CD4-positive, CD25-positive, alpha-beta regulatory T cell (primary cell): Measurements from ENCODE around the gene ZRANB1. TPM values are rescaled to one million over a fixed set of nuclear protein-coding genes. Genes with fewer than 3 reads are reported as not detected.

Experiments
- ATAC-seq, 2 donors: fragments of 150-1000 bp; cut with Tn5 transposase; one replicate each; pipeline ENCODE4 v1.10.0; 2021; ENCODE audit warnings: low read depth in 2 of 2, moderate number of reproducible peaks in 2 of 2, moderate library complexity in 1 of 2
- DNase-seq, 3 donors: peaks; one replicate each; pipeline versions ENCODE4 v3.0.0 to v3.0.0-alpha.2; 2012 to 2022; ENCODE audit warnings: mixed read lengths in 1 of 3
- H3K27ac ChIP-seq: one replicate; pipeline ENCODE4 v1.7.0; 2013; ENCODE audit warnings: mild to moderate bottlenecking, low read length; ENCODE audit not compliant: insufficient read depth, poor library complexity, severe bottlenecking
- H3K27me3 ChIP-seq: one replicate; pipeline ENCODE4 v1.7.0; 2013; ENCODE audit warnings: low read length; ENCODE audit not compliant: control insufficient read depth, insufficient read depth
- H3K36me3 ChIP-seq: one replicate; pipeline ENCODE4 v1.7.0; 2013; ENCODE audit warnings: mild to moderate bottlenecking, low read length, moderate library complexity; ENCODE audit not compliant: control insufficient read depth, insufficient read depth
- H3K4me1 ChIP-seq: 2 replicates; pipeline ENCODE4 v1.7.0; 2013; ENCODE audit warnings: mild to moderate bottlenecking, low read length; ENCODE audit not compliant: insufficient read depth, control insufficient read depth, poor library complexity, severe bottlenecking
- H3K4me3 ChIP-seq: one replicate; pipeline ENCODE4 v1.7.0; 2013; ENCODE audit warnings: low read depth, mild to moderate bottlenecking, low read length, moderate library complexity
- H3K9me3 ChIP-seq, 2 experiments: 1 replicate in 1 of 2; 2 replicates in 1 of 2; pipeline ENCODE4 v1.7.0; 2013; ENCODE audit warnings: low read length in 2 of 2, mild to moderate bottlenecking in 1 of 2, moderate library complexity in 1 of 2; ENCODE audit not compliant: control insufficient read depth in 2 of 2
- H3K27ac Mint-ChIP-seq, 3 donors: one replicate each; pipeline ENCODE4 v1.8.0; 2020 to 2022; ENCODE audit warnings: mild to moderate bottlenecking in 3 of 3, mixed read lengths in 3 of 3, moderate library complexity in 2 of 3
- H3K27me3 Mint-ChIP-seq: one replicate; pipeline ENCODE4 v1.8.0; 2022; ENCODE audit warnings: mild to moderate bottlenecking, mixed read lengths
- H3K36me3 Mint-ChIP-seq: one replicate; pipeline ENCODE4 v1.8.0; 2020; ENCODE audit warnings: mixed read lengths
- H3K4me1 Mint-ChIP-seq, 4 donors: one replicate each; pipeline ENCODE4 v1.8.0; 2020 to 2022; ENCODE audit warnings: mixed read lengths in 4 of 4, mild to moderate bottlenecking in 1 of 4
- H3K4me3 Mint-ChIP-seq, 4 donors: one replicate each; pipeline ENCODE4 v1.8.0; 2020 to 2022; ENCODE audit warnings: mild to moderate bottlenecking in 4 of 4, mixed read lengths in 4 of 4, moderate library complexity in 3 of 4
- H3K9me3 Mint-ChIP-seq, 7 donors: one replicate each; pipeline ENCODE4 v1.8.0; 2020 to 2022; ENCODE audit warnings: mixed read lengths in 7 of 7, mild to moderate bottlenecking in 3 of 7, moderate library complexity in 2 of 7
- polyA plus RNA-seq, 4 donors: library from polyadenylated mRNA; unstranded; fragments of 300-500 nt; fragmentation: Illumina TruSeq; gene quantifications; one replicate each; pipeline ENCODE4 v1.2.3, GENCODE V29; 2021
- total RNA-seq: library from RNA; stranded (reverse); gene quantifications from one replicate; pipeline ENCODE4 v1.2.3, GENCODE V29; 2022

Gene ZRANB1
- total and polyA plus RNA-seq, 5 donors from 2014 or later: 6.6 to 27.8 (median 6.9) TPM

- no peak for ATAC-seq
- Histone ChIP-seq H3K27ac (no peak overlapping the region), H3K27me3 (no peaks in the 10 kb centered on the region), H3K4me3 (no peak overlapping the region), H3K9me3 (no peaks in the 10 kb centered on the region), H3K4me1 (peaks cover 2% of the 10 kb centered on the region), H3K36me3 (no peaks in the 10 kb centered on the region)
- H3K9me3 Mint-ChIP-seq: peaks cover 0 to 4% (median 0%) of the 10 kb centered on the region in 7 donors
- H3K4me1 Mint-ChIP-seq: no peaks in the 10 kb centered on the region
- peak in 1 of 3 donors; percentile 16 for DNase-seq
- no peak overlapping the region for H3K4me3 Mint-ChIP-seq
- peaks cover 5% of the 10 kb centered on the region for H3K27me3 Mint-ChIP-seq
- no peak overlapping the region for H3K27ac Mint-ChIP-seq
- H3K36me3 Mint-ChIP-seq: no peaks in the 10 kb centered on the region
Observed at GRCh38 chr10:125015356-125015944, 73.5 kb downstream of the ZRANB1 start.

DNA sequence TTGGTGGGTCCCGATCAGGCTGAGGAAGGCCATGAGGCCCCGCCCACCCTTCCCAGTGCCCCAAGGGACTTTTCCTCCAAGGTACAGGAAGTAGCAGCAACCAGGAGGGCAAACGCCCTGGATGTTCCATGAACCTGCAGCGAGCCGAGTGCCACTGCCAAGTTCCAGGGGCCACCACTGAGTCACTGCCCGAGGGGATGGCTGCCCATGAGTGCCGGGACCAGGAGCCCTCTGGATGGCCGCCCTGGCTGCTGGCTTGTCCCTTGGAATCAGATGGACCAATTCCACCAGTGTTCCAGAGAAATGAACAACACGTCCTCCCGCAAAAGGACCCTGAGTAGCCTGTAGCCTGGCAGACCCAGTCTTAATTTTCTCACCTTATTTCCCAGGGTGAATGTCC lies 74.2 kb downstream of the ZRANB1 start:
- Mint-ChIP-seq H3K9me3 (peaks cover 0 to 5% (median 0%) of the 10 kb centered on the region in 7 donors), H3K4me1 (no peaks in the 10 kb centered on the region), H3K4me3 (no peak overlapping the region), H3K27ac (no peak overlapping the region), H3K36me3 (no peaks in the 10 kb centered on the region), H3K27me3 (peaks cover 5% of the 10 kb centered on the region)
- DNase-seq: no peak
- Histone ChIP-seq H3K36me3 (no peaks in the 10 kb centered on the region), H3K9me3 (no peaks in the 10 kb centered on the region), H3K4me1 (peaks cover 2% of the 10 kb centered on the region), H3K27me3 (no peaks in the 10 kb centered on the region), H3K4me3 (no peak overlapping the region), H3K27ac (no peak overlapping the region)
- no peak for ATAC-seq

GRCh38 chr10:125016611-125017202 lies 74.8 kb downstream of the ZRANB1 start:
- no peaks in the 10 kb centered on the region for H3K9me3 ChIP-seq
- ATAC-seq: no peak
- H3K27me3 Mint-ChIP-seq: peaks cover 5% of the 10 kb centered on the region
- H3K4me3 ChIP-seq: no peak overlapping the region
- no peaks in the 10 kb centered on the region for H3K36me3 ChIP-seq
- peaks cover 2% of the 10 kb centered on the region for H3K4me1 ChIP-seq
- no peaks in the 10 kb centered on the region for H3K4me1 Mint-ChIP-seq
- H3K27ac ChIP-seq: no peak overlapping the region
- H3K4me3 Mint-ChIP-seq: no peak overlapping the region
- H3K36me3 Mint-ChIP-seq: no peaks in the 10 kb centered on the region
- H3K27me3 ChIP-seq: no peaks in the 10 kb centered on the region
- DNase-seq: no peak
- no peak overlapping the region for H3K27ac Mint-ChIP-seq
- H3K9me3 Mint-ChIP-seq: peaks cover 0 to 6% (median 0%) of the 10 kb centered on the region in 7 donors

DNA sequence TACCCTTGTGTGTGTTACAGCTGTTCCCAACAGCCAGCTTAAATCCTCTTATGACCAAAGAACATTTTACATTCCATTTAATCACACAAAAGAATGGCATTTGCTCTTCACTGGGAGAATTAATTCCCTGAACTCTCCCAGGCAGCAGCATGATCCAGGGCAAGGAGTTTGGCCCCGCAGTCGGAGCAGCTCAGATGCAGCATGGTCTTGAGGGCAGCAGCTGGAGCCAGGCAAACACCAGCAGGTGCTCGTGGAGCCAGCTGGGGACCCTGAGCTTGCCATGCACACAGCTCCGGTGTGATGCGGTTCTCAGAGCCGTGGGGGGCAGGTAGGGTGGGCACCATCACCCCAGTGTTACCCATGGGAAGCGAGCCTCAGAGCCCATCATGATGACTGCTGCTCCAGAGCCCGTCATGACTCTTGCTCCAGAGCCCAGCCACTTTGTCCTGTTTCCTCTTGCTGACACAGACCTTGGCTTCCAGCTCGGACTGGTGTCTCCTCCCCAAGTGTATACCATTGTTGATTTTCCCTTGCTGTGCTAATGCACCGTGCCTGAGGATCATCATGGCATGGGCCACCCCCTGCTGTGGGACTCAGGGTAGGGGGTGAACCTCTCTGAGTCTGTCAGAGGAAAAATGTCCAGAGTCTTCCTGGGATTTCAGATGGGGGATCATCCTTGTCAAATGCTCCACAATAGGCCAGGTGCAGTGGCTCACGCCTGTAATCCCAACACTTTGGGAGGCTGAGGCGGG lies 75.8 kb downstream of the ZRANB1 start:
- H3K36me3 ChIP-seq: no peaks in the 10 kb centered on the region
- H3K27ac Mint-ChIP-seq: no peak overlapping the region
- H3K4me1 Mint-ChIP-seq: no peaks in the 10 kb centered on the region
- peaks cover 2% of the 10 kb centered on the region for H3K4me1 ChIP-seq
- no peak for DNase-seq
- H3K27me3 Mint-ChIP-seq: peaks cover 6% of the 10 kb centered on the region
- ATAC-seq: no peak
- H3K4me3 Mint-ChIP-seq: no peak overlapping the region
- peaks cover 0 to 6% (median 0%) of the 10 kb centered on the region in 7 donors for H3K9me3 Mint-ChIP-seq
- no peaks in the 10 kb centered on the region for H3K9me3 ChIP-seq
- H3K27ac ChIP-seq: no peak overlapping the region
- H3K27me3 ChIP-seq: no peaks in the 10 kb centered on the region
- H3K36me3 Mint-ChIP-seq: no peaks in the 10 kb centered on the region
- no peak overlapping the region for H3K4me3 ChIP-seq

GRCh38 chr10:125018576-125019143 lies 76.7 kb downstream of the ZRANB1 start:
- no peaks in the 10 kb centered on the region for H3K36me3 ChIP-seq
- H3K36me3 Mint-ChIP-seq: no peaks in the 10 kb centered on the region

DNA sequence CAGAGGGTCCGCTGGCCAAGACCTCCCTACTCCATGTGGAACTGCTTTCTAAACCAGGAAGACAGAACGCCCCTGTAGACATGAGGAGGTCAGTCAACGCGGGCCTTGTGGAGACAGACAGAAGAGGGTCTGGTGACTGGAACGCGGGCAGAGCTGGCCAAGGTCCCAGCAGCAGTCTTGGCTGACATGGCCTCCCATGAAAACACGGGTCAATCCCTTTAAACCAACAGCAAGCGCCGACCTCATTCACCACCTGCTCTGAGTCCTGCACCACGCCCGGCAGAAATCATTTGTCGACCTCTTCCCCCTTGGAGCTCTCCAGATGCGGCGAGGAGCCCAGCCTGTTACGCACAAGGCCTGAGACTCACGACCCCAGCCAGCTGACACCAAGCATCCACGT lies 78.5 kb downstream of the ZRANB1 start:
- H3K4me1 Mint-ChIP-seq: no peaks in the 10 kb centered on the region
- Histone ChIP-seq H3K4me1 (no peaks in the 10 kb centered on the region), H3K4me3 (no peak overlapping the region), H3K36me3 (no peaks in the 10 kb centered on the region), H3K27ac (no peak overlapping the region), H3K9me3 (no peaks in the 10 kb centered on the region), H3K27me3 (no peaks in the 10 kb centered on the region)
- ATAC-seq: no peak
- no peak overlapping the region for H3K4me3 Mint-ChIP-seq
- no peaks in the 10 kb centered on the region for H3K36me3 Mint-ChIP-seq
- peaks cover 10% of the 10 kb centered on the region for H3K27me3 Mint-ChIP-seq
- peaks cover 0 to 6% (median 0%) of the 10 kb centered on the region in 7 donors for H3K9me3 Mint-ChIP-seq
- H3K27ac Mint-ChIP-seq: no peak overlapping the region
- DNase-seq: no peak

More at GRCh38 chr10:125018576-125019143, 76.7 kb downstream of the ZRANB1 start:
- Mint-ChIP-seq H3K9me3 (peaks cover 0 to 6% (median 0%) of the 10 kb centered on the region in 7 donors), H3K4me3 (no peak overlapping the region), H3K4me1 (no peaks in the 10 kb centered on the region), H3K27ac (no peak overlapping the region), H3K27me3 (peaks cover 10% of the 10 kb centered on the region)
- Histone ChIP-seq H3K27ac (no peak overlapping the region), H3K4me1 (peaks cover 2% of the 10 kb centered on the region), H3K4me3 (no peak overlapping the region), H3K9me3 (no peaks in the 10 kb centered on the region), H3K27me3 (no peaks in the 10 kb centered on the region)
- no peak for ATAC-seq
- DNase-seq: no peak

DNA sequence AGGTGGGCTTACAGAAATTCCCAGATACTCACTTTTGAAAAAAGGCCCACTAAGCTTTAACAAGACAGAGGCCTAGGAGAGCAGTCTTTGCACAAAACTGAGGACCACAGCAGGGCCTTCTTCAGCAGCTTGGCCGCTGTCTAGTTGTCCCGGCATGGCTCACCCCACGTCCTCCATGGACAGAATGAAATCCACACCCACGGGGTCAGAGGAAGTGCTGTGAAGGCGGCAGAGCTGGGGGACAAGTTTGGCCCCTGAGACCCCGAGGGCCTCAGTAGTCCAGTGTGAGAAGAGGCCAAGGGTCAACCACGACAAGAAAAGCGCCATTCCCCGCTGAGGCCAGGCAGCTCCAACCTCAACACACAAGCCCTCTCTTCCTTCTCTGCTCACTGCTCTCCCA lies 78.9 kb downstream of the ZRANB1 start:
- Histone ChIP-seq H3K27ac (no peak overlapping the region), H3K4me1 (no peaks in the 10 kb centered on the region), H3K4me3 (no peak overlapping the region), H3K27me3 (no peaks in the 10 kb centered on the region), H3K9me3 (no peaks in the 10 kb centered on the region), H3K36me3 (no peaks in the 10 kb centered on the region)
- Mint-ChIP-seq H3K36me3 (no peaks in the 10 kb centered on the region), H3K4me1 (no peaks in the 10 kb centered on the region), H3K9me3 (peaks cover 0 to 6% (median 0%) of the 10 kb centered on the region in 7 donors), H3K4me3 (no peak overlapping the region), H3K27me3 (peaks cover 10% of the 10 kb centered on the region), H3K27ac (no peak overlapping the region)
- ATAC-seq (no peak), DNase-seq (no peak)
